Measurements from ENCODE around the gene DOCK9. TPM values are rescaled to one million over a fixed set of nuclear protein-coding genes. Genes with fewer than 3 reads are reported as not detected.

DOCK9 gene
- total RNA-seq, 2 experiments from 2014 or later, result 102 to 107 TPM

GRCh38 chr13:98961503-98962105, 16.3 kb downstream of the DOCK9 start:
- no peak overlapping the region for H3K27ac Mint-ChIP-seq
- no peak for DNase-seq
- peaks cover 3% of the 10 kb centered on the region for H3K9me3 Mint-ChIP-seq
- POLR2A ChIA-PET, result no interaction called here
- H3K4me1 Mint-ChIP-seq, result peaks cover 5% of the 10 kb centered on the region
- H3K36me3 Mint-ChIP-seq, result peaks cover 13% of the 10 kb centered on the region
- H3K4me3 Mint-ChIP-seq, result no peak overlapping the region
- ATAC-seq (ENCODE audit: low read depth), result no peak
- no peaks in the 10 kb centered on the region for H3K27me3 Mint-ChIP-seq

GRCh38 chr13:98960606-98961502, 17.0 kb downstream of the DOCK9 start:
- Mint-ChIP-seq H3K27ac (no peak overlapping the region), H3K4me3 (no peak overlapping the region), H3K36me3 (peaks cover 11% of the 10 kb centered on the region), H3K4me1 (peaks cover 5% of the 10 kb centered on the region), H3K9me3 (peaks cover 3% of the 10 kb centered on the region), H3K27me3 (no peaks in the 10 kb centered on the region)
- ATAC-seq (ENCODE audit: low read depth) (no peak), DNase-seq (no peak)
- POLR2A ChIA-PET, result no interaction called here

- no peak overlapping the region for H3K27ac Mint-ChIP-seq
- peaks cover 9% of the 10 kb centered on the region for H3K36me3 Mint-ChIP-seq
- no peak for ATAC-seq (ENCODE audit: low read depth)
- no peaks in the 10 kb centered on the region for H3K27me3 Mint-ChIP-seq
- POLR2A ChIA-PET, result no interaction called here
- H3K4me3 Mint-ChIP-seq, result no peak overlapping the region
- peaks cover 5% of the 10 kb centered on the region for H3K4me1 Mint-ChIP-seq
- peaks cover 3% of the 10 kb centered on the region for H3K9me3 Mint-ChIP-seq
- DNase-seq, result no peak
Observed at GRCh38 chr13:98959786-98960605, 17.9 kb downstream of the DOCK9 start.

GRCh38 chr13:98959291-98959690, 18.6 kb downstream of the DOCK9 start:
- Mint-ChIP-seq H3K4me1 (peaks cover 5% of the 10 kb centered on the region), H3K9me3 (peaks cover 3% of the 10 kb centered on the region), H3K36me3 (peaks cover 5% of the 10 kb centered on the region), H3K27ac (peak overlapping the region; percentile 4), H3K4me3 (no peak overlapping the region), H3K27me3 (no peaks in the 10 kb centered on the region)
- no peak for DNase-seq
- ATAC-seq (ENCODE audit: low read depth), result no peak
- POLR2A ChIA-PET, result no interaction called here

- ATAC-seq (ENCODE audit: low read depth), result no peak
- no peak for DNase-seq
- Mint-ChIP-seq H3K27ac (no peak overlapping the region), H3K27me3 (no peaks in the 10 kb centered on the region), H3K9me3 (no peaks in the 10 kb centered on the region), H3K4me3 (no peak overlapping the region), H3K36me3 (peaks cover 10% of the 10 kb centered on the region), H3K4me1 (peaks cover 5% of the 10 kb centered on the region)
- POLR2A ChIA-PET, result no interaction called here
Observed at GRCh38 chr13:98958443-98958794, 19.4 kb downstream of the DOCK9 start.

- Mint-ChIP-seq H3K4me3 (no peak overlapping the region), H3K27ac (no peak overlapping the region), H3K27me3 (no peaks in the 10 kb centered on the region), H3K4me1 (peaks cover 5% of the 10 kb centered on the region), H3K36me3 (peaks cover 11% of the 10 kb centered on the region), H3K9me3 (no peaks in the 10 kb centered on the region)
- ATAC-seq (ENCODE audit: low read depth) (no peak), DNase-seq (no peak)
- POLR2A ChIA-PET, result no interaction called here
Observed at GRCh38 chr13:98957731-98958442, 20.0 kb downstream of the DOCK9 start.

- H3K4me3 Mint-ChIP-seq, result no peak overlapping the region
- POLR2A ChIA-PET, result no interaction called here
- ATAC-seq (ENCODE audit: low read depth) (no peak), DNase-seq (no peak)
- no peaks in the 10 kb centered on the region for H3K27me3 Mint-ChIP-seq
- peaks cover 2% of the 10 kb centered on the region for H3K9me3 Mint-ChIP-seq
- no peak overlapping the region for H3K27ac Mint-ChIP-seq
- H3K36me3 Mint-ChIP-seq, result peaks cover 20% of the 10 kb centered on the region
- H3K4me1 Mint-ChIP-seq, result peaks cover 5% of the 10 kb centered on the region
Observed at GRCh38 chr13:98955336-98955735, 22.5 kb downstream of the DOCK9 start.

- POLR2A ChIA-PET, result no interaction called here
- Mint-ChIP-seq H3K4me1 (peaks cover 3% of the 10 kb centered on the region), H3K27ac (no peak overlapping the region), H3K4me3 (no peak overlapping the region), H3K9me3 (peaks cover 2% of the 10 kb centered on the region), H3K36me3 (peaks cover 23% of the 10 kb centered on the region), H3K27me3 (no peaks in the 10 kb centered on the region)
- ATAC-seq (ENCODE audit: low read depth) (no peak), DNase-seq (no peak)
Observed at GRCh38 chr13:98954313-98954712, 23.6 kb downstream of the DOCK9 start.

- H3K27ac Mint-ChIP-seq, result no peak overlapping the region
- ATAC-seq (ENCODE audit: low read depth), result no peak
- POLR2A ChIA-PET, result no interaction called here
- peaks cover 25% of the 10 kb centered on the region for H3K36me3 Mint-ChIP-seq
- no peak for DNase-seq
- no peaks in the 10 kb centered on the region for H3K27me3 Mint-ChIP-seq
- H3K9me3 Mint-ChIP-seq, result peaks cover 2% of the 10 kb centered on the region
- peaks cover 3% of the 10 kb centered on the region for H3K4me1 Mint-ChIP-seq
- no peak overlapping the region for H3K4me3 Mint-ChIP-seq
Observed at GRCh38 chr13:98951266-98951665, 26.6 kb downstream of the DOCK9 start.

- Mint-ChIP-seq H3K27me3 (no peaks in the 10 kb centered on the region), H3K27ac (no peak overlapping the region), H3K36me3 (peaks cover 25% of the 10 kb centered on the region), H3K4me1 (peaks cover 3% of the 10 kb centered on the region), H3K4me3 (no peak overlapping the region), H3K9me3 (peaks cover 2% of the 10 kb centered on the region)
- no peak for DNase-seq
- no peak for ATAC-seq (ENCODE audit: low read depth)
- POLR2A ChIA-PET, result no interaction called here
Observed at GRCh38 chr13:98950705-98951104, 27.2 kb downstream of the DOCK9 start.

GRCh38 chr13:98947925-98948324, 29.9 kb downstream of the DOCK9 start:
- Mint-ChIP-seq H3K4me3 (no peak overlapping the region), H3K9me3 (peaks cover 2% of the 10 kb centered on the region), H3K4me1 (peaks cover 3% of the 10 kb centered on the region), H3K27me3 (no peaks in the 10 kb centered on the region), H3K27ac (no peak overlapping the region), H3K36me3 (peaks cover 18% of the 10 kb centered on the region)
- no peak for ATAC-seq (ENCODE audit: low read depth)
- POLR2A ChIA-PET, result no interaction called here
- DNase-seq, result no peak

- Mint-ChIP-seq H3K4me3 (no peak overlapping the region), H3K4me1 (peaks cover 3% of the 10 kb centered on the region)
Observed at GRCh38 chr13:98945863-98946605, 31.8 kb downstream of the DOCK9 start.

GRCh38 chr13:98944336-98944735, 33.5 kb downstream of the DOCK9 start:
- Mint-ChIP-seq H3K27ac (no peak overlapping the region), H3K36me3 (peaks cover 4% of the 10 kb centered on the region), H3K9me3 (no peaks in the 10 kb centered on the region), H3K27me3 (no peaks in the 10 kb centered on the region), H3K4me1 (peaks cover 3% of the 10 kb centered on the region), H3K4me3 (no peak overlapping the region)
- POLR2A ChIA-PET, result no interaction called here
- ATAC-seq (ENCODE audit: low read depth) (no peak), DNase-seq (no peak)

More at GRCh38 chr13:98945863-98946605, 31.8 kb downstream of the DOCK9 start:
- Mint-ChIP-seq H3K36me3 (peaks cover 11% of the 10 kb centered on the region), H3K27ac (no peak overlapping the region), H3K27me3 (no peaks in the 10 kb centered on the region), H3K9me3 (no peaks in the 10 kb centered on the region)
- DNase-seq (no peak), ATAC-seq (ENCODE audit: low read depth) (no peak)
- POLR2A ChIA-PET, result no interaction called here
